PC-9 (cell line): ENCODE results near the gene CLCF1. TPM values are rescaled to one million over a fixed set of nuclear protein-coding genes. Genes with fewer than 3 reads are reported as not detected.

Source experiments
- BruUV-seq: library from RNA; stranded (reverse); fragments of 400-500 nt; replicated peaks from 2 replicates; lab custom pipeline; 2021; lab: Mats Ljungman, UMichigan
- CTCF ChIA-PET: fragments of 300-600 bp; sonication (Branson Sonifier 250); formaldehyde crosslinking; loops from one replicate; lab custom pipeline; 2022; ENCODE audit warnings: antibody characterized with exemption; lab: Charles Lee
- POLR2A ChIA-PET: fragments of 300-600 bp; sonication (Branson Sonifier 250); formaldehyde crosslinking; loops from one replicate; lab custom pipeline; 2022; ENCODE audit warnings: antibody characterized with exemption; ENCODE audit not compliant: unreplicated experiment; lab: Charles Lee
- DNase-seq, 2 experiments: peaks; one replicate each; pipeline versions ENCODE4 v3.0.0 to v3.0.0-alpha.2; 2015 to 2022; ENCODE audit warnings: mixed read lengths in 1 of 2
- H2AFZ ChIP-seq: fragments of 200-600 bp; sonication (generic); 2 replicates; pipeline ENCODE4 v1.8.1; 2017; ENCODE audit warnings: antibody characterized with exemption
- H3F3A ChIP-seq: fragments of 200-600 bp; sonication (generic); 2 replicates; pipeline ENCODE4 v1.8.1; 2017; ENCODE audit warnings: antibody characterized with exemption, mild to moderate bottlenecking, low read depth; ENCODE audit not compliant: insufficient read depth
- H3K27ac ChIP-seq: fragments of 200-600 bp; sonication (generic); 2 replicates; pipeline ENCODE4 v1.6.1; 2016; ENCODE audit warnings: mixed run types
- H3K27me3 ChIP-seq: fragments of 200-600 bp; sonication (generic); 2 replicates; pipeline ENCODE4 v1.6.1; 2016; ENCODE audit warnings: low read depth, mixed run types; ENCODE audit not compliant: insufficient read depth
- H3K36me3 ChIP-seq: fragments of 200-600 bp; sonication (generic); 2 replicates; pipeline ENCODE4 v1.6.1; 2016; ENCODE audit warnings: low read depth, mixed run types
- H3K4me1 ChIP-seq: fragments of 200-600 bp; sonication (generic); replicated peaks from 2 replicates; pipeline ENCODE4 v1.6.1; 2016; ENCODE audit warnings: mixed run types; ENCODE audit not compliant: insufficient read depth
- H3K4me2 ChIP-seq: fragments of 200-600 bp; sonication (generic); 2 replicates; pipeline ENCODE4 v1.6.1; 2017; ENCODE audit warnings: mixed run types
- H3K4me3 ChIP-seq: fragments of 200-600 bp; sonication (generic); 2 replicates; pipeline ENCODE4 v1.6.1; 2016; ENCODE audit warnings: mixed run types
- H3K79me2 ChIP-seq: fragments of 200-600 bp; sonication (generic); 2 replicates; pipeline ENCODE4 v1.6.1; 2017; ENCODE audit warnings: low read depth, mixed run types
- H3K9me2 ChIP-seq: fragments of 200-600 bp; sonication (generic); 2 replicates; pipeline ENCODE4 v1.8.1; 2017; ENCODE audit warnings: mild to moderate bottlenecking; ENCODE audit not compliant: insufficient read depth
- H3K9me3 ChIP-seq: fragments of 200-600 bp; sonication (generic); 2 replicates; pipeline ENCODE4 v1.8.1; 2016; ENCODE audit warnings: low read depth; ENCODE audit not compliant: insufficient read depth
- H4K20me1 ChIP-seq: fragments of 200-600 bp; sonication (generic); 2 replicates; pipeline ENCODE4 v1.8.1; 2017; ENCODE audit not compliant: insufficient read depth
- CTCF ChIP-seq: fragments of 200-600 bp; sonication (generic); conservative IDR thresholded peaks from 2 replicates; pipeline ENCODE4 v1.6.1; 2017; ENCODE audit warnings: mixed run types, antibody characterized with exemption, mild to moderate bottlenecking, moderate library complexity
- EZH2 ChIP-seq: fragments of 200-600 bp; sonication (generic); IDR thresholded peaks from 2 replicates; pipeline ENCODE4 v1.8.0; 2017; ENCODE audit warnings: antibody characterized with exemption, low read depth
- intact Hi-C: fragments of 100-400 bp; cut with micrococcal nuclease; formaldehyde crosslinking; loops from one replicate; pipeline ENCODE4 v1.10.0; 2022; ENCODE audit not compliant: unreplicated experiment
- total RNA-seq: library from RNA; stranded (reverse); gene quantifications from 2 replicates; pipeline ENCODE4 v1.2.3, GENCODE V29; 2021

CLCF1 gene
- total RNA-seq, 1 experiment from 2014 or later = 17.0 TPM

- Histone ChIP-seq H3F3A (peaks cover 15% of the 10 kb centered on the region; the same call in 1 of the 2 replicates), H3K9me3 (no peaks in the 10 kb centered on the region), H3K79me2 (no peaks in the 10 kb centered on the region), H3K9me2 (no peaks in the 10 kb centered on the region), H3K27ac (no peak overlapping the region), H3K4me3 (no peak overlapping the region), H3K4me1 (no peaks in the 10 kb centered on the region), H2AFZ (no peak overlapping the region), H3K4me2 (no peak overlapping the region), H3K27me3 (no peaks in the 10 kb centered on the region), H3K36me3 (no peaks in the 10 kb centered on the region), H4K20me1 (no peaks in the 10 kb centered on the region)
- CTCF ChIA-PET = no interaction called here
- BruUV-seq = no TSS peak
- DNase-seq = no peak
- POLR2A ChIA-PET = no interaction called here
- TF ChIP-seq CTCF (no peak), EZH2 (no peak)
- intact Hi-C loops = no loop called here
These were observed 35.2 kb upstream of the CLCF1 start for GRCh38 chr11:67408437-67409200.

- no peak overlapping the region for H3K4me3 ChIP-seq
- no peaks in the 10 kb centered on the region for H3K9me2 ChIP-seq
- CTCF ChIA-PET = no interaction called here
- peaks cover 15% of the 10 kb centered on the region; the same call in 1 of the 2 replicates for H3F3A ChIP-seq
- H2AFZ ChIP-seq = no peak overlapping the region
- DNase-seq = no peak
- POLR2A ChIA-PET = no interaction called here
- no peak overlapping the region for H3K4me2 ChIP-seq
- H3K4me1 ChIP-seq = no peaks in the 10 kb centered on the region
- no peaks in the 10 kb centered on the region for H3K36me3 ChIP-seq
- no peaks in the 10 kb centered on the region for H3K9me3 ChIP-seq
- H3K27me3 ChIP-seq = no peaks in the 10 kb centered on the region
- intact Hi-C loops = no loop called here
- no TSS peak for BruUV-seq
- TF ChIP-seq CTCF = no peak
- no peak for TF ChIP-seq EZH2
- no peak overlapping the region for H3K27ac ChIP-seq
- no peaks in the 10 kb centered on the region for H3K79me2 ChIP-seq
- H4K20me1 ChIP-seq = no peaks in the 10 kb centered on the region
These were observed 34.3 kb upstream of the CLCF1 start for GRCh38 chr11:67407688-67408163.

DNA sequence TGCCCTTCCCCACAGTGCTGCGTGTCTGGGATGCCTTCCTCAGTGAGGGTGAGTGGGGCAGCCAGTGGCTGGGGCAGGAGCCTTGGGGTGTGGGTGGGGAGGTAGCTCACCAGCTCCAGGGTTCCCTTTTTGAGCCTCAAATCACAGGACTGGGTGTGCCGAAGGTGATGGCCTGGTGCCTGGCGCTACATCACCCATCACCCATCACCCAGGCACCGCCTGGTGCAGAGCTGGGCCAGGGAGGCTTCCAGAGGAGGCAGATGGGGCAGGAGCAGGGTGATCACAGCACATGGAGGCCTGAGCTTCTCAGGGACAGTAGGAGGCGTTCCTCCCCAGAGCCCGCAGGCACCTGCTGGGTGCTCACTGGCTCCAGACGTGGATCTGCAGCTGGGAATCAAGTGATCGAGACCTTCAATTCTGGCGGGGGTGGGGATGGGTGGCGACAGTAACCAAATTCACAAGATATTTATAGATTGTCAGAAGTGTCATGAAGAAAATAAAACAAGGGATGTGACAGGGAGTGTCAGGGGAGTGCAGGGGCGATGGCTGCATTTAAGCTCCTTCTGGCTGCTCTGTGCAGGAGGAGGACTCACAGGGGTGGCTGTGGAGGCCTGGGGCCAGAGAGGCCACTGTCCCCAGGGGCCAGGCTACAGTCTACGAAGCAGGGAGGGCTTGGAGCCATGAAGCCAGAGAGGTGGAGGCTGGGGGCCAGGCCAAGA lies 33.7 kb upstream of the CLCF1 start:
- Histone ChIP-seq H3K27me3 (no peaks in the 10 kb centered on the region), H3K9me3 (no peaks in the 10 kb centered on the region), H3K79me2 (no peaks in the 10 kb centered on the region), H3K9me2 (no peaks in the 10 kb centered on the region), H3K27ac (no peak overlapping the region), H3K4me2 (no peak overlapping the region), H3K36me3 (no peaks in the 10 kb centered on the region), H3F3A (peaks cover 13% of the 10 kb centered on the region; the same call in 1 of the 2 replicates), H2AFZ (no peak overlapping the region), H3K4me3 (no peak overlapping the region), H4K20me1 (no peaks in the 10 kb centered on the region), H3K4me1 (peaks cover 3% of the 10 kb centered on the region)
- no TSS peak for BruUV-seq
- ChIA-PET CTCF (interaction anchor here (0.7 kb wide), 1 partner anchor 259 kb away, joined by 3 read pairs; no protein-coding TSS in a partner anchor), POLR2A (no interaction called here)
- no peak for DNase-seq
- intact Hi-C loops = no loop called here
- TF ChIP-seq CTCF = no peak
- no peak for TF ChIP-seq EZH2
